ENCODE data around the gene TCF7L2. TPM values are rescaled to one million over a fixed set of nuclear protein-coding genes. Genes with fewer than 3 reads are reported as not detected.

Gene TCF7L2
- polyA plus RNA-seq, 1 experiment = 11.3 TPM

GRCh38 chr10:113047963-113048781, 98.1 kb downstream of the TCF7L2 start:
- H3K36me3 ChIP-seq (ENCODE audit: control insufficient read depth, insufficient read depth, low read length) = peaks cover 2% of the 10 kb centered on the region
- no peak for DNase-seq (ENCODE audit: low read depth)
- no peaks in the 10 kb centered on the region for H3K27me3 ChIP-seq (ENCODE audit: control insufficient read depth, insufficient read depth, low read length)
- TF ChIP-seq, protein P1, sequence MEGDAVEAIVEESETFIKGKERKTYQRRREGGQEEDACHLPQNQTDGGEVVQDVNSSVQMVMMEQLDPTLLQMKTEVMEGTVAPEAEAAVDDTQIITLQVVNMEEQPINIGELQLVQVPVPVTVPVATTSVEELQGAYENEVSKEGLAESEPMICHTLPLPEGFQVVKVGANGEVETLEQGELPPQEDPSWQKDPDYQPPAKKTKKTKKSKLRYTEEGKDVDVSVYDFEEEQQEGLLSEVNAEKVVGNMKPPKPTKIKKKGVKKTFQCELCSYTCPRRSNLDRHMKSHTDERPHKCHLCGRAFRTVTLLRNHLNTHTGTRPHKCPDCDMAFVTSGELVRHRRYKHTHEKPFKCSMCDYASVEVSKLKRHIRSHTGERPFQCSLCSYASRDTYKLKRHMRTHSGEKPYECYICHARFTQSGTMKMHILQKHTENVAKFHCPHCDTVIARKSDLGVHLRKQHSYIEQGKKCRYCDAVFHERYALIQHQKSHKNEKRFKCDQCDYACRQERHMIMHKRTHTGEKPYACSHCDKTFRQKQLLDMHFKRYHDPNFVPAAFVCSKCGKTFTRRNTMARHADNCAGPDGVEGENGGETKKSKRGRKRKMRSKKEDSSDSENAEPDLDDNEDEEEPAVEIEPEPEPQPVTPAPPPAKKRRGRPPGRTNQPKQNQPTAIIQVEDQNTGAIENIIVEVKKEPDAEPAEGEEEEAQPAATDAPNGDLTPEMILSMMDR (IDR thresholded peaks at IDR 0.05; ENCODE audit: insufficient read depth, low read depth, low read length) = no peak
- no peak overlapping the region for H3K4me3 ChIP-seq (ENCODE audit: low read depth, low read length)
- POLR2A ChIA-PET = interaction anchor here (0.5 kb wide), 1 partner anchor 32 kb away, joined by 7 read pairs; no protein-coding TSS in a partner anchor
- CTCF ChIA-PET = no interaction called here

DNA sequence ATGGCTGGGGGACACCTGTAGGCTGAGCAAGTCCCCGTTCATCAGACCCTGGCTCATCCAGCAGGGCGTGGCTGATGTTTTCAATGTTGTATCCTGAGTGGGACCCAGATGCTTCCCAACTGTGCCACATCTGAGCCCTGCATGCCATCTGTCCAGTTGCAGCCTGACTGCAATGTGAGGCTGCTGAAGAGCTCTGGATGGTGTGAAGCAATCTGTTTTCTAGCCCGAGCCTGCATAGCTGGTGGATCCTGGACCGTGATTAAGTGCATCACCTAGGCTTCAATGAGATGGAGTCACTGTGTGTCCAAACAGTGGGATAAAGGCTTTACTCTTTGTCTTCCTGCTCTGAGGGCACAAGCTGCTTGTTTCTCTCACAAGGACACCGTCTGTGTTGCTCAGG, 99.8 kb downstream of the TCF7L2 start:
- H3K36me3 ChIP-seq (ENCODE audit: control insufficient read depth, insufficient read depth, low read length) = peaks cover 2% of the 10 kb centered on the region; the same call in 1 of the 2 replicates
- no peak overlapping the region for H3K4me3 ChIP-seq (ENCODE audit: low read depth, low read length)
- ChIA-PET POLR2A (no interaction called here), CTCF (interaction anchor here (1.1 to 1.5 kb wide), 2 partner anchors 10 to 26 kb away, joined by 3 read pairs; no protein-coding TSS in a partner anchor)
- DNase-seq (ENCODE audit: low read depth) = no peak
- no peaks in the 10 kb centered on the region for H3K27me3 ChIP-seq (ENCODE audit: control insufficient read depth, insufficient read depth, low read length)
- TF ChIP-seq, protein P1 (IDR thresholded peaks at IDR 0.05; ENCODE audit: insufficient read depth, low read depth, low read length) = no peak

DNA sequence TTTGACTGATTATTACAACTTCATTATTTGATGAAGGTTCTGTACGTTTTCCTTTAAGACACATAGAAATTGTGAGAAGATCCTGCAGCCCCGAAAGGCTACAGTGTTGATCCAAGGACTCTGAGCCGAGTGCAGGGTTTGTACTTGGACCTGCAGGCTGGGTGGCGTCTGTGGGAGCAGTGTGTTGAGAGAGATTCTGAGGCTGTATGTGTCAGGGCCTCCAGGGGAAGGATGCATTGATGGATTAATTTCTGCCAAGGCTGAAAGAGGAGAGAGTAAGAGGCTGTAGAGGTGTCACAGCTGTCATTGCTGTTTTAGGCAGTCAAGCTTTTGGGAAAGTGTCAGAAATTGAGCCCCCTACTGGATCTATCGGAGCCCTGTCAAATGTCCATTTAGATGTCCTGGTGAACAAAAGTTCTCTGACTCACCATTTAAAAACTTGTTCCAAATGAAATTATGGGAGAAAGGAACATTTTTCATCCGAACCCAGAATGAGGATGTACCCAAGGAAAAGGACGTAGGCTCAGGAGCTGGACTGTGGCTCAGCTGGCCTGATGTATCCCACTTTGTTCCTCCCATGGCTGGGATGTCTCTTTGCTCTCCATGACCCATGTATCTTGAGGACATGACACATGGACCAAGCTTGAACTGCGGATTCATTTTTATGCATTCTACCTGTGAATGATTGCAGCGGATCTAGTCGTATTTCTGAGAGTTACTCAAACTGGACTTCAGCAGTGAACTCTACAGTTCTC, 102.2 kb downstream of the TCF7L2 start:
- ChIA-PET POLR2A (no interaction called here), CTCF (interaction anchor here (1.0 to 1.3 kb wide), 2 partner anchors 12 to 91 kb away, joined by 3 read pairs; no protein-coding TSS in a partner anchor)
- Histone ChIP-seq H3K4me3 (ENCODE audit: low read depth, low read length) (no peak overlapping the region), H3K27me3 (ENCODE audit: control insufficient read depth, insufficient read depth, low read length) (no peaks in the 10 kb centered on the region), H3K36me3 (ENCODE audit: control insufficient read depth, insufficient read depth, low read length) (peaks cover 2% of the 10 kb centered on the region; the same call in 1 of the 2 replicates)
- TF ChIP-seq, protein P1 (IDR thresholded peaks at IDR 0.05; ENCODE audit: insufficient read depth, low read depth, low read length) = no peak; the same call in 1 of the 2 replicates
- no peak for DNase-seq (ENCODE audit: low read depth)

- H3K4me3 ChIP-seq (ENCODE audit: low read depth, low read length) = no peak overlapping the region
- ChIA-PET POLR2A (no interaction called here), CTCF (interaction anchor here (1.0 to 1.3 kb wide), 3 partner anchors 11 to 91 kb away, joined by 3 read pairs; no protein-coding TSS in a partner anchor)
- peaks cover 2% of the 10 kb centered on the region; the same call in 1 of the 2 replicates for H3K36me3 ChIP-seq (ENCODE audit: control insufficient read depth, insufficient read depth, low read length)
- no peak for DNase-seq (ENCODE audit: low read depth)
- no peaks in the 10 kb centered on the region for H3K27me3 ChIP-seq (ENCODE audit: control insufficient read depth, insufficient read depth, low read length)
- TF ChIP-seq, protein P1 (IDR thresholded peaks at IDR 0.05; ENCODE audit: insufficient read depth, low read depth, low read length) = no peak
These were observed 103.0 kb downstream of the TCF7L2 start for GRCh38 chr10:113053091-113053490.

- ChIA-PET POLR2A (no interaction called here), CTCF (interaction anchor here (1.0 to 1.3 kb wide), 2 partner anchors 10 to 57 kb away, joined by 3 read pairs; no protein-coding TSS in a partner anchor)
- Histone ChIP-seq H3K36me3 (ENCODE audit: control insufficient read depth, insufficient read depth, low read length) (peaks cover 2% of the 10 kb centered on the region; the same call in 1 of the 2 replicates), H3K4me3 (ENCODE audit: low read depth, low read length) (no peak overlapping the region), H3K27me3 (ENCODE audit: control insufficient read depth, insufficient read depth, low read length) (no peaks in the 10 kb centered on the region)
- DNase-seq (ENCODE audit: low read depth) = no peak
- TF ChIP-seq, protein P1 (IDR thresholded peaks at IDR 0.05; ENCODE audit: insufficient read depth, low read depth, low read length) = no peak
These were observed 103.8 kb downstream of the TCF7L2 start for GRCh38 chr10:113053881-113054280.
